Aorta (tissue), 5 donors: Measurements from ENCODE around the gene LOXHD1. TPM values are rescaled to one million over a fixed set of nuclear protein-coding genes. Genes with fewer than 3 reads are reported as not detected.
A peak's percentile ranks its signal among the peaks of the same experiment; 100 is the strongest.

Experiments used
- ATAC-seq: fragments of 200-7000 bp; cut with Tn5 transposase; one replicate; pipeline ENCODE4 v1.9.1; 2022; ENCODE audit warnings: moderate library complexity; ENCODE audit not compliant: low FRiP score
- DNase-seq, 2 donors: peaks; one replicate each; pipeline ENCODE4 v3.0.0-alpha.2; 2020
- H3K27ac ChIP-seq, 2 donors: one replicate each; pipeline ENCODE4 v1.5.1; 2013; ENCODE audit warnings: low read length in 2 of 2, mild to moderate bottlenecking in 2 of 2, moderate library complexity in 2 of 2, control low read depth in 1 of 2, inconsistent platforms in 1 of 2, low read depth in 1 of 2
- H3K27me3 ChIP-seq, 2 donors: one replicate each; pipeline ENCODE4 v1.6.1; 2013; ENCODE audit warnings: control low read depth in 1 of 2, low read length in 1 of 2, mild to moderate bottlenecking in 1 of 2, moderate library complexity in 1 of 2; ENCODE audit not compliant: insufficient read depth in 2 of 2, control insufficient read depth in 1 of 2
- H3K36me3 ChIP-seq, 2 donors: one replicate each; pipeline ENCODE4 v1.6.1; 2013; ENCODE audit warnings: control low read depth in 1 of 2, low read length in 1 of 2, mild to moderate bottlenecking in 1 of 2; ENCODE audit not compliant: insufficient read depth in 2 of 2, control insufficient read depth in 1 of 2
- H3K4me1 ChIP-seq, 2 donors: one replicate each; pipeline ENCODE4 v1.6.1; 2013; ENCODE audit warnings: low read length in 2 of 2, control low read depth in 1 of 2, mild to moderate bottlenecking in 1 of 2, moderate library complexity in 1 of 2; ENCODE audit not compliant: insufficient read depth in 2 of 2, control insufficient read depth in 1 of 2
- H3K4me3 ChIP-seq, 2 donors: one replicate each; pipeline ENCODE4 v1.5.1; 2013; ENCODE audit warnings: low read length in 2 of 2, control low read depth in 1 of 2, mild to moderate bottlenecking in 1 of 2
- H3K9me3 ChIP-seq: one replicate; pipeline ENCODE4 v1.6.1; 2013; ENCODE audit warnings: mild to moderate bottlenecking, low read length; ENCODE audit not compliant: control insufficient read depth
- WGBS, 2 donors: extraction: QIAGEN DNeasy Blood & Tissue Kit; methylation state at CpG; one replicate each; pipeline ENCODE4 v1.1.7; 2013; 5-methylcytosine and 5-hydroxymethylcytosine counted together
- intact Hi-C, 2 donors: fragments of 100-400 bp; cut with DNase I; formaldehyde crosslinking; loops; one replicate each; pipeline versions ENCODE4 v1.14.2 to v1.15.0; 2022
- polyA plus RNA-seq, 2 donors: library from polyadenylated mRNA; stranded (reverse); fragments of 200-250 nt; gene quantifications; one replicate each; pipeline ENCODE4 v1.2.3, GENCODE V29; 2013
- total RNA-seq, 2 donors: library from RNA; stranded (reverse); fragmentation: NEBNext Ultra II Directional; extraction: Animal tissue kit (Norgen Biotek cat#: 25700); gene quantifications; one replicate each; pipeline ENCODE4 v1.2.1, GENCODE V29; 2021
- donor health status: healthy with polysubstance abuse.
- donor health status: Bipolar disorder and iron deficiency.
- donor health status: DM: no; HTN: no; CAD: no.
- donor health status: DM: no; HTN: no; CAD: no.
- donor health status: DM: yes; HTN: yes; CAD: no.

LOXHD1 gene
- total and polyA plus RNA-seq, 4 donors = 0.16 to 1.0 TPM; not detected in 2

- 34 to 56% methylated on average over 3 of the region's 3 CpGs for WGBS, 2 donors
Observed at GRCh38 chr18:46678041-46678440, 21.0 kb upstream of the LOXHD1 start.

DNA sequence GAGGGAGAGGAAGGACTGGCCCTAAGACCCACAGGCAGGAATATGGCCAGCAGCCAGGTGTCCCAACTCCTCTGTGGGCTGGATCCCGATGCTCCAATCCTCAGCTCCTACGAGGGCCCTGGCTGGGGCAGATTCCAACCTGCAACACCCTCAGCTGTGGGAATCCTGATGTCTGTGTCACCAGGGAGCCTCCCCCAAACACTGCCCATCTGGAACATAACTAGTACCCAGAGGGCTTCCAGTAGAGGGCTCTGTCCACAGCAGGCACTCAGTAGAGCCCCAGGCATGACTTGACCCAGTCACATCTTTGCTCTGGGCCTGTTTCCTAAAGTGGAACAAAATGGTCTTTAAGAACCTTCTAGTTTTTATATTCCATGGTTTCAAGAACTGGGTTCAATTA is 20.6 kb upstream of the LOXHD1 start:
- Histone ChIP-seq H3K27me3 (no peaks in the 10 kb centered on the region), H3K4me3 (no peak overlapping the region), H3K4me1 (no peaks in the 10 kb centered on the region), H3K9me3 (peaks cover 2% of the 10 kb centered on the region), H3K36me3 (no peaks in the 10 kb centered on the region), H3K27ac (no peak overlapping the region)
- no peak for ATAC-seq
- WGBS, 2 donors = 75 to 76% methylated on average over 2 of the region's 2 CpGs
- no peak for DNase-seq
- intact Hi-C loops = no loop called here

More at GRCh38 chr18:46678041-46678440, 21.0 kb upstream of the LOXHD1 start:
- H3K9me3 ChIP-seq = peaks cover 2% of the 10 kb centered on the region
- H3K27ac ChIP-seq = no peak overlapping the region
- H3K27me3 ChIP-seq = no peaks in the 10 kb centered on the region
- H3K4me1 ChIP-seq = no peaks in the 10 kb centered on the region
- intact Hi-C loops = no loop called here
- no peak overlapping the region for H3K4me3 ChIP-seq
- H3K36me3 ChIP-seq = no peaks in the 10 kb centered on the region
- DNase-seq (no peak), ATAC-seq (no peak)

DNA sequence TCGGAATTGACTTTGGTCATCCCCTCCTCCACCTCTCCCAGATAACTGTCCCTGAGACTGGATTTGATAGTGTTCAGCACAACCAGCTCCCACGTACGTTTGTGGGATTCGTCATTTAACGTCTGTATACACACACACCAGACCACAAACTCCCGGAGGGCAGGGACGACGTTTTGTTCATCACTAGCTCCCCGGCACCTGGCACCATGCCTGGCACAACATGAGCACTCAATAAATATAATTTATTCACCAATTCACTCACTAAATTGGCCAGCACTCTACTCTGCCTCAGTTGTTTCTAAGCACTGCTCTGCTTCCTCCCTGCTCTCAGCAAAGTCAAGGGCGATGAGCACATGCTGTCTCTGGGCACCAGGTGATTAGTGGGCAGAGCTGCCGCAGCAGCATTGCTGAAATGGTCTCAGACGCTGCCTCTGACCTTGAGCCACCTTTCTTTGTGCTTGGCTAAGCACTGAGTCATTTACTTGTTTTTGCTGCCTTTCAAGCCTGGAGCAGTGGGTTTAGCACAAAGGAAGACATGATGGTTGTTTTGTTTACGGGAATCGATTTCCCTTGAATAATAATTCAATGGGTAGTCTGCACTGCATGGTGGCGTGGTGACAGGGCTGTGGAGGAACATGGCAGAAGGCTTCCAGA is 19.3 kb upstream of the LOXHD1 start:
- DNase-seq = no peak
- no peak for ATAC-seq
- intact Hi-C loops = no loop called here
- H3K4me1 ChIP-seq = no peaks in the 10 kb centered on the region
- H3K27ac ChIP-seq = no peak overlapping the region
- H3K36me3 ChIP-seq = no peaks in the 10 kb centered on the region
- peaks cover 2% of the 10 kb centered on the region for H3K9me3 ChIP-seq
- no peak overlapping the region for H3K4me3 ChIP-seq
- WGBS, 2 donors = 22 to 33% methylated on average over 15 of the region's 15 CpGs
- H3K27me3 ChIP-seq = no peaks in the 10 kb centered on the region

DNA sequence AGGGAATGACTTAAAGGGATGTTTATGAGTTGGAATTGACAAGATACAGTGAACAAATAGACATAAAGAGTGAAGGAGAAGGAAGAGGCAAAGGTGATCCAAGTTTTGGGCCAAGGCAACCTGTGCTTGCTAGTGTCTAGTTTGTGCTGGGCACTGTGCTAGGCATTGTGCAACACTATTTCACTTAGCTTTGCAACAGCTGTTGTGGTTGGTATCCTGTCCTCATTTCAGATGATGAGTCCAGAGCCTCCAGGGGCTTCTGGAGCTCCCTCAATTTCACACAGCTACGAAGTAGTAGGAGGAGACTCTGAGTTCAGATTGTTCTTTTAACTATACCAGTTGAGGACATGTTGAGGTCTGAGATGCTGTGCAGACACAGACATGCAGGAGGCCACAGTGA is 18.1 kb upstream of the LOXHD1 start:
- H3K9me3 ChIP-seq = no peaks in the 10 kb centered on the region
- H3K4me3 ChIP-seq = no peak overlapping the region
- 67 to 75% methylated on average over 1 of the region's 1 CpG for WGBS, 2 donors
- intact Hi-C loops = no loop called here
- no peak for ATAC-seq
- no peaks in the 10 kb centered on the region for H3K27me3 ChIP-seq
- H3K4me1 ChIP-seq = no peaks in the 10 kb centered on the region
- no peak for DNase-seq
- no peaks in the 10 kb centered on the region for H3K36me3 ChIP-seq
- no peak overlapping the region for H3K27ac ChIP-seq

DNA sequence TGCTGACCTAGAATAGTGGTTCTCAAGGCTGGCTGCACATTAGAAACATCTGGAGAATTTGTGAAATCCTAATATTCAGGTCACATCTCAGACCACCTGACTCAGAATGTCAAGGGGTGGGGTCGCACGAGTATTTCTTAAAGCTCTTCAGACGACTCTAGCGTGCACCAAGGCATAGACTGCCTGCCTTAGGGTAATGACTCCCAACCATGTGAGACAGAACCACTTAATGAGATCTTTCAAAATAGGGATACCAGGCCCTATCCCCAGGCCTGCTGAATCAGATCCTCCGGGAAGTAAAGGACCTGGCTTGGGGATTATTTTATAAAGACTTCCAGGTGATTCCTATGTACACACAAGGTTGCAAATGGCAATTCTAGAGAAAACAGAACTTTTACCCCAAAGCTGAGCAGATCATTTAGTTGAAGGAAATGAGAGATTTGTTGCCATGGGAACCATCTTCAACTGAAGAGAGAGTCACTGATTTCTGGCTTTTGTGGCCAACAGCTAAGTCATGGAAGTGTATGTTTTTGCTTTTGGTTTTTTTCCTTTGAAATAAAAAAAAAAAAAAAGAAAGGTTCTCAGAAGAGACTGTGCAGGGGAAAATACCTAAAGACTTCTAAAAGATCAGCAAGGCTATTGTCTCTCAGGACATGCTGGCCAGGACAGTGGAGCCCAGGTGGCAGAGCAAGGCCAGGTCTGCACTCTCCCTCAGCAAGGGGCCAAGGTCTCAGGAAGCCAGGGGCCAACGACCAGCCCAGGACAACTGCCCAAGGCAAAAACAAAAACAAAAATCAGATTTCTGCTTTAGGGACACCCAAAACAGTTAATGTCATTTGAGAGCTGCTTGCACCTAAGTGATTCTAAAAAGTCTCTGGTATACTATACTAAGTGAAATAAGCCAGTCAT is 15.3 kb upstream of the LOXHD1 start:
- no peak for DNase-seq
- Histone ChIP-seq H3K27me3 (no peaks in the 10 kb centered on the region), H3K4me1 (no peaks in the 10 kb centered on the region), H3K4me3 (no peak overlapping the region), H3K36me3 (no peaks in the 10 kb centered on the region), H3K9me3 (no peaks in the 10 kb centered on the region), H3K27ac (no peak overlapping the region)
- no peak for ATAC-seq
- intact Hi-C loops = no loop called here
- 72 to 77% methylated on average over 6 of the region's 6 CpGs for WGBS, 2 donors

DNA sequence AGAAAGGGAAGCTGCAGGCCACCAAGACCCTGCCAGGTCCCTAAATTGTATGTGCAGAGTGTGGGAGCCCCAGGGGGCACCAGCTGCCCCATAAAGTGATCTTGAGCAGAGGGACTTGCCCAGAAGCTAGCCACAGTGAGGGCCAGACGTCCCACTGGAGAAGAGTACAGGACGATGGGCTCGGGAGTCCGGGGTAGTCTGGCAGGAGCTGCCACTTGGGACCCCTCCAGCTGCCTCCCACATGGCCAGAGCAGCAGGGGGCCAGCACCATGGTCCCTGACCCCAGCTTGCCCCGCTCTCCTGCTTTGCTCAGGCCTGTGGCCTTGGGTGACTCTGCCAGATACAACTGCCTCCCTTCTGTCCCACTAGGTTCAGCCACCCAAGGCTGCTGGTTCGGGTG is 11.7 kb upstream of the LOXHD1 start:
- no peak overlapping the region for H3K27ac ChIP-seq
- H3K4me1 ChIP-seq = no peaks in the 10 kb centered on the region
- intact Hi-C loops = no loop called here
- no peak overlapping the region for H3K4me3 ChIP-seq
- DNase-seq = peak in 1 of 2 donors; percentile 59
- WGBS, 2 donors = 70 to 89% methylated on average over 6 of the region's 6 CpGs
- ATAC-seq = no peak
- no peaks in the 10 kb centered on the region for H3K36me3 ChIP-seq
- H3K27me3 ChIP-seq = no peaks in the 10 kb centered on the region
- no peaks in the 10 kb centered on the region for H3K9me3 ChIP-seq

DNA sequence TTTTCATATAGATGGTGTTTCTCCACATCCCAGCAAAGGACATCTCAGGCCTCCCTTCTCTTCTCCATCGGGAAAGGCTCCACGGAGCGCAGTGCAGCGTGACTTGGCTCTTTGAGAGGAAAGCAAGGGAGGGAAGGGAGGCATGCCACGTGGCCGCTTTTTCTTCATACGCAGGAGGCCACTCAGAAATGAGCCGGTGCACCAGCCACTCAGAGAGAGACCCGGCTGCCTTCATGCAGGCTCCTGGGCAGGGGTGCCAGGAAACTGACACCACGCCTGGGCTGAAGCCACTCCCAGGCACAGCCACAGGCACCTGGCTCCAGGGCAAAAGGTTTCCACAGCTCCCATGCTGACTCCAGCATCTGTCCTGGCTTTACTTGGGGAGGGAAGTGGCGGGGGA is 11.1 kb upstream of the LOXHD1 start:
- 54 to 69% methylated on average over 11 of the region's 11 CpGs for WGBS, 2 donors
- no peak overlapping the region for H3K27ac ChIP-seq

GRCh38 chr18:46663539-46663938 is 6.5 kb upstream of the LOXHD1 start:
- no peaks in the 10 kb centered on the region for H3K27me3 ChIP-seq
- H3K9me3 ChIP-seq = no peaks in the 10 kb centered on the region
- H3K27ac ChIP-seq = no peak overlapping the region
- intact Hi-C loops = loop anchor here in 1 of 2 donors (5.0 kb wide), 1 partner anchor 491 kb away; a partner anchor contains a TSS
- WGBS, 2 donors = 89 to 97% methylated on average over 1 of the region's 1 CpG
- ATAC-seq = no peak
- no peaks in the 10 kb centered on the region for H3K36me3 ChIP-seq
- H3K4me1 ChIP-seq = no peaks in the 10 kb centered on the region
- no peak for DNase-seq
- no peak overlapping the region for H3K4me3 ChIP-seq

More for the DNA sequence above, 11.1 kb upstream of the LOXHD1 start:
- no peak overlapping the region for H3K4me3 ChIP-seq
- intact Hi-C loops = no loop called here
- DNase-seq (peak in 1 of 2 donors; percentile 35), ATAC-seq (no peak)
- H3K27me3 ChIP-seq = no peaks in the 10 kb centered on the region
- H3K4me1 ChIP-seq = no peaks in the 10 kb centered on the region
- H3K36me3 ChIP-seq = no peaks in the 10 kb centered on the region
- H3K9me3 ChIP-seq = no peaks in the 10 kb centered on the region
